Activated CD8-positive, alpha-beta memory T cell treated with anti-CD3 and anti-CD28 coated beads, Interleukin-2, amount 50 U/mL, for 24 hours (primary cell): Measurements from ENCODE around the gene FNIP1.
"Not testable (repeated sequence)": the region's sequence is repeated elsewhere in the genome, so short reads cannot be mapped to it uniquely, and the experiment has no call there.

Source experiments
- DNase-seq: peaks from one replicate; pipeline ENCODE4 v3.0.0-alpha.2; 2020; ENCODE audit errors: extremely low read depth

FNIP1 gene

GRCh38 chr5:131684595-131684994 is 112.2 kb downstream of the FNIP1 start:
- DNase-seq: no peak

GRCh38 chr5:131684051-131684450 is 112.8 kb downstream of the FNIP1 start:
- no peak for DNase-seq

- no peak for DNase-seq
Measured at GRCh38 chr5:131682826-131683225, 114.0 kb downstream of the FNIP1 start.

- DNase-seq: no peak
Measured at GRCh38 chr5:131682175-131682574, 114.6 kb downstream of the FNIP1 start.

GRCh38 chr5:131679911-131680310 is 116.9 kb downstream of the FNIP1 start:
- no peak for DNase-seq

GRCh38 chr5:131678273-131678672 is 118.5 kb downstream of the FNIP1 start:
- DNase-seq: not testable (repeated sequence)

- no peak for DNase-seq
Measured at GRCh38 chr5:131677115-131677514, 119.7 kb downstream of the FNIP1 start.

GRCh38 chr5:131672776-131673175 is 124.0 kb downstream of the FNIP1 start:
- DNase-seq: no peak

- DNase-seq: no peak
Measured at GRCh38 chr5:131671994-131672655, 124.7 kb downstream of the FNIP1 start.

GRCh38 chr5:131671409-131671808 is 125.4 kb downstream of the FNIP1 start:
- no peak for DNase-seq

GRCh38 chr5:131664929-131665328 is 131.9 kb downstream of the FNIP1 start:
- no peak for DNase-seq

- no peak for DNase-seq
Measured at GRCh38 chr5:131661933-131662332, 134.9 kb downstream of the FNIP1 start.

GRCh38 chr5:131659841-131660240 is 137.0 kb downstream of the FNIP1 start:
- DNase-seq: no peak

- DNase-seq: no peak
Measured at GRCh38 chr5:131659290-131659689, 137.5 kb downstream of the FNIP1 start.

- DNase-seq: no peak
Measured at GRCh38 chr5:131654776-131655175, 142.0 kb downstream of the FNIP1 start.

GRCh38 chr5:131654309-131654708 is 142.5 kb downstream of the FNIP1 start:
- no peak for DNase-seq

GRCh38 chr5:131649161-131649560 is 147.7 kb downstream of the FNIP1 start:
- DNase-seq: no peak

- DNase-seq: no peak
Measured at GRCh38 chr5:131647048-131647769, 149.6 kb downstream of the FNIP1 start.

GRCh38 chr5:131644822-131645221 is 152.0 kb downstream of the FNIP1 start:
- DNase-seq: no peak

- no peak for DNase-seq
Measured at GRCh38 chr5:131644370-131644769, 152.4 kb downstream of the FNIP1 start.

- no peak for DNase-seq
Measured at GRCh38 chr5:131641494-131641893, 155.3 kb downstream of the FNIP1 start.

GRCh38 chr5:131640043-131640856 is 156.6 kb downstream of the FNIP1 start:
- DNase-seq: peak; percentile 34

GRCh38 chr5:131639148-131639547 is 157.7 kb downstream of the FNIP1 start:
- DNase-seq: no peak
